ENCODE data around the gene BLM. TPM values are rescaled to one million over a fixed set of nuclear protein-coding genes. Genes with fewer than 3 reads are reported as not detected.

The BLM gene
- total and polyA plus RNA-seq, 2 of the 13 experiments (the other 11 are each of a cell fraction or from before 2014, with no cell fraction given), result 5.1 to 11.8 TPM

DNA sequence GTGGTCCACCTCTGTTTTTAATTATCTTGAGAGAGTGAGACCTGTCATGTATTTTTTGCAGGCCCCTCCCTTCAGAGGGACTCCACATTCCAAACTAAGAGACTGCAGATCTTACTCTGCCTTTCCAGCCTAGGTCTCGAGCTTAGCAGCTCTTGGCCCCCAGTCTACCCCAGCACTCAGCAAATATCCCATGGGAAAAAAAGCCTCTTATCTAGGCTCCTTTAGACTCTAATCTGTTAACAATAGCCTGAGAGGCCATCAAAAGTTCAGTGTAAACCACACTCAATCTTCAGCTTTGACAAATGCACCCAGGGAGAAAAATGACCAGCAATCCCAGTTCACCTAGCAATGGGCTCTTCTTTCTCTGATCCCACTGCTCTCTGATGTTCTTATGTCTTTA is 8.6 kb upstream of the BLM start:
- ATAC-seq (no peak), FAIRE-seq (no peak), DNase-seq (ENCODE audit: low spot score) (no peak)
- H3K4me2 ChIP-seq (ENCODE audit: low read depth, low read length), result no peak overlapping the region
- BruUV-seq (replicated peaks), result no TSS peak
- no peaks in the 10 kb centered on the region for H3K4me1 ChIP-seq (ENCODE audit: insufficient read depth, low read length)
- WGBS (ENCODE audit: low lambda C conversion rate), result 73% methylated on average over 1 of the region's 1 CpG
- no peak overlapping the region for H2AFZ ChIP-seq (ENCODE audit: low read length)
- intact Hi-C loops (cut with micrococcal nuclease; ENCODE audit: unreplicated experiment), result no loop called here
- H3K36me3 ChIP-seq (replicated peaks in 1 of 2; ENCODE audit: control insufficient read depth in 1 of 2, insufficient read depth in 2 of 2, low read length in 2 of 2), result no peaks in the 10 kb centered on the region
- no peak overlapping the region for H3K9ac ChIP-seq (ENCODE audit: insufficient read depth, low read depth, low read length)
- CTCF ChIA-PET (ENCODE audit: low intra/inter-chr PET ratio, low total read pairs), result no interaction called here
- H3K27me3 ChIP-seq (ENCODE audit: control insufficient read depth in 1 of 2, insufficient read depth in 2 of 2, low read length in 2 of 2), result no peaks in the 10 kb centered on the region
- no peaks in the 10 kb centered on the region for H3K9me3 ChIP-seq (ENCODE audit: low read length)
- POLR2A ChIA-PET, result no interaction called here
- H3K4me3 ChIP-seq (replicated peaks in 1 of 3; ENCODE audit: insufficient read depth in 1 of 3, low read depth in 2 of 3, low read length in 3 of 3), result no peak overlapping the region
- in situ Hi-C loops (cut with HindIII; ENCODE audit: extremely low pct_ligation_motif_present, low pct_unique_long_range_greater_than_20kb), result no loop called here
- H4K20me1 ChIP-seq (ENCODE audit: insufficient read depth, low read length), result no peaks in the 10 kb centered on the region
- TF ChIP-seq MYC (CRISPR knock-in tag; IDR thresholded peaks at IDR 0.05; ENCODE audit: borderline replicate concordance) (no peak), SNRNP70 (IDR thresholded peaks at IDR 0.05; ENCODE audit: low read depth, low read length) (no peak), ZNF296 (CRISPR knock-in tag; conservative IDR thresholded peaks at IDR 0.05) (no peak), ZNF879 (CRISPR knock-in tag; IDR thresholded peaks at IDR 0.05) (no peak), ASH2L (IDR thresholded peaks at IDR 0.05; ENCODE audit: insufficient read length, low read depth, low read length) (no peak), ZNF430 (CRISPR knock-in tag; IDR thresholded peaks at IDR 0.05) (no peak), ZNF878 (CRISPR knock-in tag; IDR thresholded peaks at IDR 0.05) (no peak), ZC3H4 (CRISPR knock-in tag; IDR thresholded peaks at IDR 0.05; ENCODE audit: borderline replicate concordance) (no peak), ZNF674 (CRISPR knock-in tag; IDR thresholded peaks at IDR 0.05; ENCODE audit: low read depth) (no peak)
- TF ChIP-seq, protein P1, sequence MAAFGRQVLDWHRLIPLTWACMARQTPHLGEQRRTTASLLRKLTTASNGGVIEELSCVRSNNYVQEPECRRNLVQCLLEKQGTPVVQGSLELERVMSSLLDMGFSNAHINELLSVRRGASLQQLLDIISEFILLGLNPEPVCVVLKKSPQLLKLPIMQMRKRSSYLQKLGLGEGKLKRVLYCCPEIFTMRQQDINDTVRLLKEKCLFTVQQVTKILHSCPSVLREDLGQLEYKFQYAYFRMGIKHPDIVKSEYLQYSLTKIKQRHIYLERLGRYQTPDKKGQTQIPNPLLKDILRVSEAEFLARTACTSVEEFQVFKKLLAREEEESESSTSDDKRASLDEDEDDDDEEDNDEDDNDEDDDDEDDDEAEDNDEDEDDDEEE (CRISPR knock-in tag; IDR thresholded peaks at IDR 0.05), result no peak
- TF ChIP-seq, protein P2, sequence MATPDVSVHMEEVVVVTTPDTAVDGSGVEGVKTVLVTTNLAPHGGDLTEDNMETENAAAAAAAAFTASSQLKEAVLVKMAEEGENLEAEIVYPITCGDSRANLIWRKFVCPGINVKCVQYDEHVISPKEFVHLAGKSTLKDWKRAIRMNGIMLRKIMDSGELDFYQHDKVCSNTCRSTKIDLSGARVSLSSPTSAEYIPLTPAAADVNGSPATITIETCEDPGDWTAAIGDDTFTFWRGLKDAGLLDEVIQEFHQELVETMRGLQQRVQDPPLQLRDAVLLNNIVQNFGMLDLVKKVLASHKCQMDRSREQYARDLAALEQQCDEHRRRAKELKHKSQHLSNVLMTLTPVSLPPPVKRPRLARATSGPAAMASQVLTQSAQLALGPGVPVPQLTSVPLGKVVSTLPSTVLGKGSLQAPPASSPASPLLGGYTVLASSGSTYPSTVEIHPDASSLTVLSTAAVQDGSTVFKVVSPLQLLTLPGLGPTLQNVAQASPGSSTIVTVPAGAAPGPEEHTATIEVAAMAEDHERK (CRISPR knock-in tag; IDR thresholded peaks at IDR 0.05; ENCODE audit: low read depth), result no peak
- TF ChIP-seq, protein P3, sequence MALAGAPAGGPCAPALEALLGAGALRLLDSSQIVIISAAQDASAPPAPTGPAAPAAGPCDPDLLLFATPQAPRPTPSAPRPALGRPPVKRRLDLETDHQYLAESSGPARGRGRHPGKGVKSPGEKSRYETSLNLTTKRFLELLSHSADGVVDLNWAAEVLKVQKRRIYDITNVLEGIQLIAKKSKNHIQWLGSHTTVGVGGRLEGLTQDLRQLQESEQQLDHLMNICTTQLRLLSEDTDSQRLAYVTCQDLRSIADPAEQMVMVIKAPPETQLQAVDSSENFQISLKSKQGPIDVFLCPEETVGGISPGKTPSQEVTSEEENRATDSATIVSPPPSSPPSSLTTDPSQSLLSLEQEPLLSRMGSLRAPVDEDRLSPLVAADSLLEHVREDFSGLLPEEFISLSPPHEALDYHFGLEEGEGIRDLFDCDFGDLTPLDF (CRISPR knock-in tag; IDR thresholded peaks at IDR 0.05), result no peak
- TF ChIP-seq, protein P4, sequence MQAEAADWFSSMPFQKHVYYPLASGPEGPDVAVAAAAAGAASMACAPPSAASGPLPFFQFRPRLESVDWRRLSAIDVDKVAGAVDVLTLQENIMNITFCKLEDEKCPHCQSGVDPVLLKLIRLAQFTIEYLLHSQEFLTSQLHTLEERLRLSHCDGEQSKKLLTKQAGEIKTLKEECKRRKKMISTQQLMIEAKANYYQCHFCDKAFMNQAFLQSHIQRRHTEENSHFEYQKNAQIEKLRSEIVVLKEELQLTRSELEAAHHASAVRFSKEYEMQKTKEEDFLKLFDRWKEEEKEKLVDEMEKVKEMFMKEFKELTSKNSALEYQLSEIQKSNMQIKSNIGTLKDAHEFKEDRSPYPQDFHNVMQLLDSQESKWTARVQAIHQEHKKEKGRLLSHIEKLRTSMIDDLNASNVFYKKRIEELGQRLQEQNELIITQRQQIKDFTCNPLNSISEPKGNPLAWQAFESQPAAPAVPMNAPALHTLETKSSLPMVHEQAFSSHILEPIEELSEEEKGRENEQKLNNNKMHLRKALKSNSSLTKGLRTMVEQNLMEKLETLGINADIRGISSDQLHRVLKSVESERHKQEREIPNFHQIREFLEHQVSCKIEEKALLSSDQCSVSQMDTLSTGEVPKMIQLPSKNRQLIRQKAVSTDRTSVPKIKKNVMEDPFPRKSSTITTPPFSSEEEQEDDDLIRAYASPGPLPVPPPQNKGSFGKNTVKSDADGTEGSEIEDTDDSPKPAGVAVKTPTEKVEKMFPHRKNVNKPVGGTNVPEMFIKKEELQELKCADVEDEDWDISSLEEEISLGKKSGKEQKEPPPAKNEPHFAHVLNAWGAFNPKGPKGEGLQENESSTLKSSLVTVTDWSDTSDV (CRISPR knock-in tag; IDR thresholded peaks at IDR 0.05), result no peak
- H3K79me2 ChIP-seq (ENCODE audit: insufficient read depth, low read length), result no peaks in the 10 kb centered on the region
- H3K27ac ChIP-seq (ENCODE audit: extremely low read length, insufficient read depth, low read length), result no peak overlapping the region

All from HepG2 (cell line).